Fibroblast of lung (primary cell): ENCODE data around the gene GPHN. TPM values are rescaled to one million over a fixed set of nuclear protein-coding genes. Genes with fewer than 3 reads are reported as not detected.

Source experiments
- DNase-seq, 2 donors: peaks; one replicate each; pipeline versions ENCODE4 v3.0.0 to v3.0.0-alpha.2; 2010; ENCODE audit warnings: low read depth in 2 of 2
- H2AFZ ChIP-seq: 2 replicates; pipeline ENCODE4 v1.5.1; 2012; ENCODE audit warnings: low read length, control low read depth, inconsistent platforms
- H3K27ac ChIP-seq: 2 replicates; pipeline ENCODE4 v1.5.1; 2011; ENCODE audit warnings: low read length, control low read depth; ENCODE audit not compliant: insufficient read depth
- H3K27me3 ChIP-seq: 2 replicates; pipeline ENCODE4 v1.5.1; 2011; ENCODE audit warnings: mild to moderate bottlenecking, low read length; ENCODE audit not compliant: control insufficient read depth, insufficient read depth
- H3K36me3 ChIP-seq: 2 replicates; pipeline ENCODE4 v1.5.1; 2011; ENCODE audit warnings: low read length; ENCODE audit not compliant: control insufficient read depth, insufficient read depth
- H3K4me1 ChIP-seq: 2 replicates; pipeline ENCODE4 v1.5.1; 2011; ENCODE audit warnings: low read length; ENCODE audit not compliant: control insufficient read depth, insufficient read depth; ENCODE audit errors: extremely low read depth
- H3K4me2 ChIP-seq: 2 replicates; pipeline ENCODE4 v1.5.1; 2011; ENCODE audit warnings: low read length, control low read depth; ENCODE audit not compliant: insufficient read depth; ENCODE audit errors: extremely low read depth
- H3K4me3 ChIP-seq, 4 experiments: fragments of 200-600 bp in 1 of 4; sonication (generic) in 1 of 4; replicated peaks in 1 of 4; 2 replicates each; pipeline ENCODE4 v1.5.1; 2011 to 2016; ENCODE audit warnings: low read length in 4 of 4, low read depth in 3 of 4, mild to moderate bottlenecking in 3 of 4, control low read depth in 2 of 4, inconsistent platforms in 1 of 4, mixed read lengths in 1 of 4; ENCODE audit not compliant: insufficient read depth in 1 of 4; ENCODE audit errors: control extremely low read depth in 1 of 4
- H3K79me2 ChIP-seq: 2 replicates; pipeline ENCODE4 v1.5.1; 2012; ENCODE audit warnings: mild to moderate bottlenecking, low read length, inconsistent platforms; ENCODE audit not compliant: control insufficient read depth, insufficient read depth
- H3K9ac ChIP-seq: 2 replicates; pipeline ENCODE4 v1.5.1; 2011; ENCODE audit warnings: mild to moderate bottlenecking, low read length, control low read depth; ENCODE audit not compliant: insufficient read depth
- H3K9me3 ChIP-seq: 2 replicates; pipeline ENCODE4 v1.5.1; 2012; ENCODE audit warnings: low read depth, low read length; ENCODE audit not compliant: control insufficient read depth, insufficient read depth
- H4K20me1 ChIP-seq: 2 replicates; pipeline ENCODE4 v1.5.1; 2011; ENCODE audit warnings: low read length; ENCODE audit not compliant: control insufficient read depth, insufficient read depth; ENCODE audit errors: extremely low read depth
- CTCF ChIP-seq, 2 donors: IDR thresholded peaks in 1 of 2; conservative IDR thresholded peaks in 1 of 2; 1 replicate in 1 of 2; 2 replicates in 1 of 2; pipeline ENCODE4 v1.5.1; 2011 to 2012; ENCODE audit warnings: low read length in 2 of 2, control low read depth in 1 of 2, inconsistent platforms in 1 of 2, low read depth in 1 of 2, mild to moderate bottlenecking in 1 of 2
- EZH2 ChIP-seq: IDR thresholded peaks from 2 replicates; pipeline ENCODE4 v1.5.1; 2012; ENCODE audit warnings: low read length, control low read depth, mild to moderate bottlenecking; ENCODE audit errors: missing control alignments
- polyA plus RNA-seq, 2 donors: library from polyadenylated mRNA; depleted of rRNA in 1 of 2; stranded (reverse) in 1 of 2; unstranded in 1 of 2; fragments of >200 nt; gene quantifications; 2 replicates each; pipeline ENCODE4 v1.2.1, GENCODE V29; 2011 to 2012; ENCODE audit warnings: missing spikeins in 1 of 2
- total RNA-seq: library from RNA; depleted of rRNA; stranded (reverse); fragments of >200 nt; gene quantifications from 2 replicates; pipeline ENCODE4 v1.2.1, GENCODE V29; 2014

Gene GPHN
- total and polyA plus RNA-seq, 2 donors (not counting 1 experiment from before 2014, with no cell fraction given) = 8.3 to 13.9 TPM

GRCh38 chr14:67112344-67112743 is 604.4 kb downstream of the GPHN start:
- Histone ChIP-seq H3K4me3 (no peak overlapping the region), H3K36me3 (no peaks in the 10 kb centered on the region), H4K20me1 (no peaks in the 10 kb centered on the region), H3K9ac (no peak overlapping the region), H3K4me2 (no peak overlapping the region), H3K27me3 (no peaks in the 10 kb centered on the region), H3K4me1 (no peaks in the 10 kb centered on the region), H3K79me2 (no peaks in the 10 kb centered on the region), H2AFZ (no peak overlapping the region), H3K27ac (no peak overlapping the region), H3K9me3 (no peaks in the 10 kb centered on the region)
- no peak for DNase-seq
- TF ChIP-seq CTCF (conservative IDR thresholded peaks at IDR 0.05 in 1 of 2, IDR thresholded peaks at IDR 0.05 in 1 of 2; ENCODE audit: low read depth in 1 of 2, low read length in 2 of 2) = no peak
- TF ChIP-seq EZH2 = no peak

- TF ChIP-seq CTCF (conservative IDR thresholded peaks at IDR 0.05 in 1 of 2, IDR thresholded peaks at IDR 0.05 in 1 of 2; ENCODE audit: low read depth in 1 of 2, low read length in 2 of 2) (no peak), EZH2 (no peak)
- H3K36me3 ChIP-seq = no peaks in the 10 kb centered on the region
- H3K79me2 ChIP-seq = no peaks in the 10 kb centered on the region
- no peak for DNase-seq
- no peaks in the 10 kb centered on the region for H3K9me3 ChIP-seq
- no peaks in the 10 kb centered on the region for H3K4me1 ChIP-seq
- no peak overlapping the region for H2AFZ ChIP-seq
- no peak overlapping the region for H3K27ac ChIP-seq
- H4K20me1 ChIP-seq = no peaks in the 10 kb centered on the region
- H3K9ac ChIP-seq = no peak overlapping the region
- no peak overlapping the region for H3K4me2 ChIP-seq
- H3K27me3 ChIP-seq = no peaks in the 10 kb centered on the region
- H3K4me3 ChIP-seq = no peak overlapping the region
Measured at GRCh38 chr14:67127174-67127573, 619.2 kb downstream of the GPHN start.

DNA sequence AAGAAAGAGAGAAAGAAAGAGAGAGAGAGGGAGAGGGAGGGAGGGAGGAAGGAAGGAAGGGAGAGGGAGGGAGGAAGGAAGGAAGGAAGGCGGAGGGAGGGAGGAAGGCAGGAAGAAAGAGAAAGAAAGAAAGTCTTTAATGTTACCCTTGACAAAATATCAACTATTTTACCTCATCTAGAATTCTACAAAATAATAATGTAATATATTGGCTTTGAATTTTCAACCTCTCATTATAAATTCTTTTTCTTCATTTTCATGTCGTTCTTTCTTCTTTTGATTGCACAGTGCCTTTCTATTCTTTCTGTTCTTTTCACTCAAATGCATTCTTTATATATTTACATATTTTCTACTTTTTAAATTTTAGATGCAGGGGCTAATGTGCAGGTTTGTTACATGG is 621.8 kb downstream of the GPHN start:
- no peak for DNase-seq
- H3K36me3 ChIP-seq = no peaks in the 10 kb centered on the region
- H3K4me2 ChIP-seq = no peak overlapping the region
- no peaks in the 10 kb centered on the region for H3K9me3 ChIP-seq
- H3K9ac ChIP-seq = no peak overlapping the region
- TF ChIP-seq CTCF (conservative IDR thresholded peaks at IDR 0.05 in 1 of 2, IDR thresholded peaks at IDR 0.05 in 1 of 2; ENCODE audit: low read depth in 1 of 2, low read length in 2 of 2) (no peak), EZH2 (no peak)
- no peak overlapping the region for H2AFZ ChIP-seq
- H4K20me1 ChIP-seq = no peaks in the 10 kb centered on the region
- H3K4me1 ChIP-seq = no peaks in the 10 kb centered on the region
- H3K27ac ChIP-seq = no peak overlapping the region
- no peaks in the 10 kb centered on the region for H3K79me2 ChIP-seq
- no peaks in the 10 kb centered on the region for H3K27me3 ChIP-seq
- no peak overlapping the region for H3K4me3 ChIP-seq
